WTC11 (cell line): ENCODE results near the gene TMEM135. TPM values are rescaled to one million over a fixed set of nuclear protein-coding genes. Genes with fewer than 3 reads are reported as not detected.

Experiments used
- ATAC-seq: fragments of 200-7000 bp; cut with Tn5 transposase; 2 replicates; pipeline ENCODE4 v1.10.0; 2021; ENCODE audit warnings: mild to moderate bottlenecking, moderate library complexity
- CTCF ChIA-PET: fragments of 300-600 bp; sonication (Branson Sonifier 250); formaldehyde crosslinking; loops from one replicate; lab custom pipeline; 2021; ENCODE audit warnings: antibody characterized with exemption; lab: Charles Lee
- POLR2A ChIA-PET: fragments of 350-600 bp; sonication (Branson Sonifier 250); formaldehyde crosslinking; loops from one replicate; lab custom pipeline; 2021; ENCODE audit warnings: antibody characterized with exemption; lab: Charles Lee
- DNase-seq: peaks from one replicate; pipeline ENCODE4 v3.0.0; 2021; ENCODE audit warnings: low spot score
- H3K27ac Mint-ChIP-seq: 2 replicates; pipeline ENCODE4 v1.8.0; 2021; ENCODE audit warnings: mixed read lengths
- H3K27me3 Mint-ChIP-seq: 2 replicates; pipeline ENCODE4 v1.8.0; 2021; ENCODE audit warnings: low read depth, mild to moderate bottlenecking, moderate library complexity, mixed read lengths
- H3K36me3 Mint-ChIP-seq: 2 replicates; pipeline ENCODE4 v1.8.0; 2021; ENCODE audit warnings: mixed read lengths
- H3K4me1 Mint-ChIP-seq: 2 replicates; pipeline ENCODE4 v1.8.0; 2022; ENCODE audit warnings: mixed read lengths
- H3K4me3 Mint-ChIP-seq: 2 replicates; pipeline ENCODE4 v1.8.0; 2021; ENCODE audit warnings: mild to moderate bottlenecking, moderate library complexity, mixed read lengths
- H3K9me3 Mint-ChIP-seq: 2 replicates; pipeline ENCODE4 v1.8.0; 2021; ENCODE audit warnings: mixed read lengths
- EMX1 ChIP-seq: fragments of 250-450 bp; sonication (Bioruptor Pico); IDR thresholded peaks from 2 replicates; pipeline ENCODE4 v1.8.0; 2021; ENCODE audit warnings: mild to moderate bottlenecking
- FOXJ3 ChIP-seq: sonication (generic); formaldehyde crosslinking; IDR thresholded peaks from 2 replicates; pipeline ENCODE4 v1.9.0; 2021; ENCODE audit warnings: missing genetic modification reagents, mild to moderate bottlenecking, borderline replicate concordance
- FOXP1 ChIP-seq: sonication (generic); formaldehyde crosslinking; IDR thresholded peaks from 2 replicates; pipeline ENCODE4 v1.8.0; 2022; ENCODE audit warnings: missing genetic modification reagents, mild to moderate bottlenecking, moderate library complexity, borderline replicate concordance
- GABPB1 ChIP-seq: sonication (generic); formaldehyde crosslinking; IDR thresholded peaks from 2 replicates; pipeline ENCODE4 v1.8.1; 2023; ENCODE audit warnings: mild to moderate bottlenecking, missing genetic modification reagents
- GRHL2 ChIP-seq: fragments of 250-450 bp; sonication (Bioruptor Pico); IDR thresholded peaks from 2 replicates; pipeline ENCODE4 v1.8.0; 2022; ENCODE audit warnings: mild to moderate bottlenecking, moderate library complexity; ENCODE audit not compliant: insufficient replicate concordance, severe bottlenecking
- KAT7 ChIP-seq: sonication (generic); formaldehyde crosslinking; IDR thresholded peaks from 2 replicates; pipeline ENCODE4 v1.8.1; 2023; ENCODE audit warnings: missing genetic modification reagents, mild to moderate bottlenecking, borderline replicate concordance
- NFE2L1 ChIP-seq: sonication (generic); formaldehyde crosslinking; IDR thresholded peaks from 2 replicates; pipeline ENCODE4 v1.8.1; 2023; ENCODE audit warnings: missing genetic modification reagents
- RELA ChIP-seq: sonication (generic); formaldehyde crosslinking; IDR thresholded peaks from 2 replicates; pipeline ENCODE4 v1.8.1; 2022; ENCODE audit warnings: missing genetic modification reagents, mild to moderate bottlenecking, borderline replicate concordance
- RORB ChIP-seq: fragments of 250-450 bp; sonication (Bioruptor Pico); IDR thresholded peaks from 2 replicates; pipeline ENCODE4 v1.9.0; 2021; ENCODE audit warnings: mild to moderate bottlenecking
- SMAD4 ChIP-seq: sonication (generic); formaldehyde crosslinking; IDR thresholded peaks from 2 replicates; pipeline ENCODE4 v1.8.0; 2022; ENCODE audit warnings: mild to moderate bottlenecking, missing genetic modification reagents
- TCF7 ChIP-seq: sonication (generic); formaldehyde crosslinking; IDR thresholded peaks from 2 replicates; pipeline ENCODE4 v1.8.0; 2022; ENCODE audit warnings: mild to moderate bottlenecking, low read depth, missing genetic modification reagents, moderate library complexity
- TEAD1 ChIP-seq: sonication (generic); formaldehyde crosslinking; IDR thresholded peaks from 2 replicates; pipeline ENCODE4 v1.8.0; 2022; ENCODE audit warnings: mild to moderate bottlenecking, missing genetic modification reagents
- TEAD4 ChIP-seq: sonication (generic); formaldehyde crosslinking; IDR thresholded peaks from 2 replicates; pipeline ENCODE4 v1.8.0; 2022; ENCODE audit warnings: mild to moderate bottlenecking, missing genetic modification reagents
- ZNF263 ChIP-seq: sonication (generic); formaldehyde crosslinking; IDR thresholded peaks from 2 replicates; pipeline ENCODE4 v1.8.1; 2022; ENCODE audit warnings: low read depth, mild to moderate bottlenecking, moderate library complexity, missing genetic modification reagents
- ZNF396 ChIP-seq: fragments of 250-450 bp; sonication (Bioruptor Pico); IDR thresholded peaks from 2 replicates; pipeline ENCODE4 v1.8.0; 2021; ENCODE audit warnings: mild to moderate bottlenecking, moderate library complexity, borderline replicate concordance
- ZNF416 ChIP-seq: fragments of 250-450 bp; sonication (Bioruptor Pico); IDR thresholded peaks from 2 replicates; pipeline ENCODE4 v1.9.0; 2021; ENCODE audit warnings: mild to moderate bottlenecking, inconsistent platforms
- ZNF671 ChIP-seq: fragments of 250-450 bp; sonication (Bioruptor Pico); IDR thresholded peaks from 2 replicates; pipeline ENCODE4 v1.8.0; 2021; ENCODE audit warnings: mild to moderate bottlenecking
- total RNA-seq: library from RNA; stranded (reverse); gene quantifications from 3 replicates; pipeline ENCODE4 v1.2.3, GENCODE V29; 2021
- TF ChIP-seq, protein P1 (sequence below): sonication (generic); formaldehyde crosslinking; conservative IDR thresholded peaks from 2 replicates; pipeline ENCODE4 v1.8.1; 2023; ENCODE audit warnings: mild to moderate bottlenecking, low read depth, missing genetic modification reagents, moderate library complexity
- TF ChIP-seq, protein P2 (sequence below): sonication (generic); formaldehyde crosslinking; IDR thresholded peaks from 2 replicates; pipeline ENCODE4 v1.8.1; 2023; ENCODE audit warnings: mild to moderate bottlenecking, moderate library complexity, missing genetic modification reagents
- TF ChIP-seq, protein P3 (sequence below): sonication (generic); formaldehyde crosslinking; IDR thresholded peaks from 2 replicates; pipeline ENCODE4 v1.8.0; 2023; ENCODE audit warnings: mild to moderate bottlenecking, missing genetic modification reagents
- TF ChIP-seq, protein P4 (sequence below): sonication (generic); formaldehyde crosslinking; IDR thresholded peaks from 2 replicates; pipeline ENCODE4 v1.8.0; 2022; ENCODE audit warnings: mild to moderate bottlenecking, missing genetic modification reagents
- TF ChIP-seq, protein P5 (sequence below): fragments of 250-450 bp; sonication (Bioruptor Pico); IDR thresholded peaks from 2 replicates; pipeline ENCODE4 v2.1.2; 2022; ENCODE audit warnings: mild to moderate bottlenecking, moderate library complexity
- TF ChIP-seq, protein P6 (sequence below): fragments of 200-600 bp; IDR thresholded peaks from 2 replicates; pipeline ENCODE4 v1.8.0; 2022; ENCODE audit warnings: antibody characterized with exemption
- TF ChIP-seq, protein P7 (sequence below): fragments of 250-450 bp; sonication (Bioruptor Pico); IDR thresholded peaks from 2 replicates; pipeline ENCODE4 v1.9.0; 2021; ENCODE audit warnings: moderate library complexity, mild to moderate bottlenecking, inconsistent platforms, borderline replicate concordance

TMEM135 gene
- total RNA-seq, 1 experiment from 2014 or later = 35.8 TPM

DNA sequence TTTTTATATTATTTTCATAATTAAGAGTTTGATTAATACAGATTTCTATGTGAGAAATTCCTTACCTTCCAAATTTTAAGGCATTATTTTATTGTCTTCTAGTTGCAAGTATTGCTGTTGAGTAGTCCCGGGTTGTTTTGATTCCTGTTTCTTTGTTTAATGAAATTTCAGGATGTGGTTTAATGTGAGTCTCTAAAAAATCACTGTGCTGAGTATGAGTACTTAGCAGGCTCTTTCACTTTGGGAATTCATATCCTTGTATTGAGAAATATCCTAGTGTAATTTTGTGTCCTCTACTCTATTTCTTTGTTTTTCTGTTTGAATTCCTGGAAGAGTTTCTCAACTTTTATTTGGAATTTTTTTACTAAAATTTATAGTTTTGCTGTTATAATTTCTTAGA, 113.2 kb downstream of the TMEM135 start (continued):
- TF ChIP-seq, protein P1, sequence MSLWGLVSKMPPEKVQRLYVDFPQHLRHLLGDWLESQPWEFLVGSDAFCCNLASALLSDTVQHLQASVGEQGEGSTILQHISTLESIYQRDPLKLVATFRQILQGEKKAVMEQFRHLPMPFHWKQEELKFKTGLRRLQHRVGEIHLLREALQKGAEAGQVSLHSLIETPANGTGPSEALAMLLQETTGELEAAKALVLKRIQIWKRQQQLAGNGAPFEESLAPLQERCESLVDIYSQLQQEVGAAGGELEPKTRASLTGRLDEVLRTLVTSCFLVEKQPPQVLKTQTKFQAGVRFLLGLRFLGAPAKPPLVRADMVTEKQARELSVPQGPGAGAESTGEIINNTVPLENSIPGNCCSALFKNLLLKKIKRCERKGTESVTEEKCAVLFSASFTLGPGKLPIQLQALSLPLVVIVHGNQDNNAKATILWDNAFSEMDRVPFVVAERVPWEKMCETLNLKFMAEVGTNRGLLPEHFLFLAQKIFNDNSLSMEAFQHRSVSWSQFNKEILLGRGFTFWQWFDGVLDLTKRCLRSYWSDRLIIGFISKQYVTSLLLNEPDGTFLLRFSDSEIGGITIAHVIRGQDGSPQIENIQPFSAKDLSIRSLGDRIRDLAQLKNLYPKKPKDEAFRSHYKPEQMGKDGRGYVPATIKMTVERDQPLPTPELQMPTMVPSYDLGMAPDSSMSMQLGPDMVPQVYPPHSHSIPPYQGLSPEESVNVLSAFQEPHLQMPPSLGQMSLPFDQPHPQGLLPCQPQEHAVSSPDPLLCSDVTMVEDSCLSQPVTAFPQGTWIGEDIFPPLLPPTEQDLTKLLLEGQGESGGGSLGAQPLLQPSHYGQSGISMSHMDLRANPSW (CRISPR knock-in tag) = no peak
- no peak for TF ChIP-seq ZNF263 (CRISPR knock-in tag)
- TF ChIP-seq GRHL2 (CRISPR knock-in tag) = no peak
- no peak for TF ChIP-seq TEAD1 (CRISPR knock-in tag)
- no peak for TF ChIP-seq FOXJ3 (CRISPR knock-in tag)
- TF ChIP-seq, protein P2, sequence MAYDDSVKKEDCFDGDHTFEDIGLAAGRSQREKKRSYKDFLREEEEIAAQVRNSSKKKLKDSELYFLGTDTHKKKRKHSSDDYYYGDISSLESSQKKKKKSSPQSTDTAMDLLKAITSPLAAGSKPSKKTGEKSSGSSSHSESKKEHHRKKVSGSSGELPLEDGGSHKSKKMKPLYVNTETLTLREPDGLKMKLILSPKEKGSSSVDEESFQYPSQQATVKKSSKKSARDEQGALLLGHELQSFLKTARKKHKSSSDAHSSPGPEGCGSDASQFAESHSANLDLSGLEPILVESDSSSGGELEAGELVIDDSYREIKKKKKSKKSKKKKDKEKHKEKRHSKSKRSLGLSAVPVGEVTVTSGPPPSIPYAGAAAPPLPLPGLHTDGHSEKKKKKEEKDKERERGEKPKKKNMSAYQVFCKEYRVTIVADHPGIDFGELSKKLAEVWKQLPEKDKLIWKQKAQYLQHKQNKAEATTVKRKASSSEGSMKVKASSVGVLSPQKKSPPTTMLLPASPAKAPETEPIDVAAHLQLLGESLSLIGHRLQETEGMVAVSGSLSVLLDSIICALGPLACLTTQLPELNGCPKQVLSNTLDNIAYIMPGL (CRISPR knock-in tag) = no peak
- TF ChIP-seq, protein P3, sequence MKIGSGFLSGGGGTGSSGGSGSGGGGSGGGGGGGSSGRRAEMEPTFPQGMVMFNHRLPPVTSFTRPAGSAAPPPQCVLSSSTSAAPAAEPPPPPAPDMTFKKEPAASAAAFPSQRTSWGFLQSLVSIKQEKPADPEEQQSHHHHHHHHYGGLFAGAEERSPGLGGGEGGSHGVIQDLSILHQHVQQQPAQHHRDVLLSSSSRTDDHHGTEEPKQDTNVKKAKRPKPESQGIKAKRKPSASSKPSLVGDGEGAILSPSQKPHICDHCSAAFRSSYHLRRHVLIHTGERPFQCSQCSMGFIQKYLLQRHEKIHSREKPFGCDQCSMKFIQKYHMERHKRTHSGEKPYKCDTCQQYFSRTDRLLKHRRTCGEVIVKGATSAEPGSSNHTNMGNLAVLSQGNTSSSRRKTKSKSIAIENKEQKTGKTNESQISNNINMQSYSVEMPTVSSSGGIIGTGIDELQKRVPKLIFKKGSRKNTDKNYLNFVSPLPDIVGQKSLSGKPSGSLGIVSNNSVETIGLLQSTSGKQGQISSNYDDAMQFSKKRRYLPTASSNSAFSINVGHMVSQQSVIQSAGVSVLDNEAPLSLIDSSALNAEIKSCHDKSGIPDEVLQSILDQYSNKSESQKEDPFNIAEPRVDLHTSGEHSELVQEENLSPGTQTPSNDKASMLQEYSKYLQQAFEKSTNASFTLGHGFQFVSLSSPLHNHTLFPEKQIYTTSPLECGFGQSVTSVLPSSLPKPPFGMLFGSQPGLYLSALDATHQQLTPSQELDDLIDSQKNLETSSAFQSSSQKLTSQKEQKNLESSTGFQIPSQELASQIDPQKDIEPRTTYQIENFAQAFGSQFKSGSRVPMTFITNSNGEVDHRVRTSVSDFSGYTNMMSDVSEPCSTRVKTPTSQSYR (CRISPR knock-in tag) = no peak
- TF ChIP-seq TEAD4 (CRISPR knock-in tag) = no peak
- no peak for TF ChIP-seq ZNF396 (CRISPR knock-in tag)
- no peak for TF ChIP-seq SMAD4
- TF ChIP-seq NFE2L1 (CRISPR knock-in tag) = no peak
- TF ChIP-seq KAT7 (CRISPR knock-in tag) = no peak

DNA sequence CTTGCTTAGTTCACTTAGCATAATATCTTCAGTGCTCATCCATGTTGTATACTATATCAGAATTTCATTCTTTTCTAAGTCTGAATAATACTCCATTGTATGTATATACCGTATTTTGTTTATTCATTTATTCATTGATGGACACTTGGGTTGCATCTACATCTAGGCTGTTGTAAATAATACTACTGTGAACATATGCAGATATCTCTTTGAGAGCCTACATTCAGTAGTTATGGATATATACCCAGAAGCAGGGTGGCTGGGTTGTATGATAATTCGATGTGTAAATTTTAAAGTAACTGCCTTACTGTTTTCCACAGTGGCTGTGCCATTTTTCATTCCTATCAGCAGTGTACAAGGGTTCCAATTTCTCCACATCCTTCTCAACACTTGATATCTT, 116.5 kb downstream of the TMEM135 start:
- Mint-ChIP-seq H3K9me3 (no peaks in the 10 kb centered on the region), H3K27me3 (no peaks in the 10 kb centered on the region), H3K4me1 (peaks cover 29% of the 10 kb centered on the region), H3K36me3 (no peaks in the 10 kb centered on the region), H3K27ac (no peak overlapping the region), H3K4me3 (no peak overlapping the region)
- ChIA-PET CTCF (no interaction called here), POLR2A (no interaction called here)
- DNase-seq = no peak
- ATAC-seq = no peak
- no peak for TF ChIP-seq TEAD1 (CRISPR knock-in tag)
- TF ChIP-seq ZNF671 (CRISPR knock-in tag) = no peak
- TF ChIP-seq ZNF416 (CRISPR knock-in tag) = no peak
- TF ChIP-seq RORB = no peak
- TF ChIP-seq GABPB1 (CRISPR knock-in tag) = no peak
- TF ChIP-seq, protein P4, sequence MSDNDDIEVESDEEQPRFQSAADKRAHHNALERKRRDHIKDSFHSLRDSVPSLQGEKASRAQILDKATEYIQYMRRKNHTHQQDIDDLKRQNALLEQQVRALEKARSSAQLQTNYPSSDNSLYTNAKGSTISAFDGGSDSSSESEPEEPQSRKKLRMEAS = no peak
- TF ChIP-seq FOXP1 (CRISPR knock-in tag) = no peak
- TF ChIP-seq, protein P5, sequence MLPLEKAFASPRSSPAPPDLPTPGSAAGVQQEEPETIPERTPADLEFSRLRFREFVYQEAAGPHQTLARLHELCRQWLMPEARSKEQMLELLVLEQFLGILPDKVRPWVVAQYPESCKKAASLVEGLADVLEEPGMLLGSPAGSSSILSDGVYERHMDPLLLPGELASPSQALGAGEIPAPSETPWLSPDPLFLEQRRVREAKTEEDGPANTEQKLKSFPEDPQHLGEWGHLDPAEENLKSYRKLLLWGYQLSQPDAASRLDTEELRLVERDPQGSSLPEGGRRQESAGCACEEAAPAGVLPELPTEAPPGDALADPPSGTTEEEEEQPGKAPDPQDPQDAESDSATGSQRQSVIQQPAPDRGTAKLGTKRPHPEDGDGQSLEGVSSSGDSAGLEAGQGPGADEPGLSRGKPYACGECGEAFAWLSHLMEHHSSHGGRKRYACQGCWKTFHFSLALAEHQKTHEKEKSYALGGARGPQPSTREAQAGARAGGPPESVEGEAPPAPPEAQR (CRISPR knock-in tag) = no peak
- TF ChIP-seq, protein P6, sequence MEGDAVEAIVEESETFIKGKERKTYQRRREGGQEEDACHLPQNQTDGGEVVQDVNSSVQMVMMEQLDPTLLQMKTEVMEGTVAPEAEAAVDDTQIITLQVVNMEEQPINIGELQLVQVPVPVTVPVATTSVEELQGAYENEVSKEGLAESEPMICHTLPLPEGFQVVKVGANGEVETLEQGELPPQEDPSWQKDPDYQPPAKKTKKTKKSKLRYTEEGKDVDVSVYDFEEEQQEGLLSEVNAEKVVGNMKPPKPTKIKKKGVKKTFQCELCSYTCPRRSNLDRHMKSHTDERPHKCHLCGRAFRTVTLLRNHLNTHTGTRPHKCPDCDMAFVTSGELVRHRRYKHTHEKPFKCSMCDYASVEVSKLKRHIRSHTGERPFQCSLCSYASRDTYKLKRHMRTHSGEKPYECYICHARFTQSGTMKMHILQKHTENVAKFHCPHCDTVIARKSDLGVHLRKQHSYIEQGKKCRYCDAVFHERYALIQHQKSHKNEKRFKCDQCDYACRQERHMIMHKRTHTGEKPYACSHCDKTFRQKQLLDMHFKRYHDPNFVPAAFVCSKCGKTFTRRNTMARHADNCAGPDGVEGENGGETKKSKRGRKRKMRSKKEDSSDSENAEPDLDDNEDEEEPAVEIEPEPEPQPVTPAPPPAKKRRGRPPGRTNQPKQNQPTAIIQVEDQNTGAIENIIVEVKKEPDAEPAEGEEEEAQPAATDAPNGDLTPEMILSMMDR = no peak
- no peak for TF ChIP-seq RELA
- no peak for TF ChIP-seq TCF7 (CRISPR knock-in tag)
- TF ChIP-seq EMX1 (CRISPR knock-in tag) = no peak
- TF ChIP-seq, protein P7, sequence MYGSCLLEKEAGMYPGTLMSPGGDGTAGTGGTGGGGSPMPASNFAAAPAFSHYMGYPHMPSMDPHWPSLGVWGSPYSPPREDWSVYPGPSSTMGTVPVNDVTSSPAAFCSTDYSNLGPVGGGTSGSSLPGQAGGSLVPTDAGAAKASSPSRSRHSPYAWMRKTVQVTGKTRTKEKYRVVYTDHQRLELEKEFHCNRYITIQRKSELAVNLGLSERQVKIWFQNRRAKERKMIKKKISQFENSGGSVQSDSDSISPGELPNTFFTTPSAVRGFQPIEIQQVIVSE (CRISPR knock-in tag) = no peak
